ELF-1 (cell line): ENCODE results near the gene USP17L5.
"Not testable (repeated sequence)": the region's sequence is repeated elsewhere in the genome, so short reads cannot be mapped to it uniquely, and the experiment has no call there.

Experiments used
- DNase-seq: peaks from one replicate; pipeline ENCODE4 v3.0.0-alpha.2; 2016; ENCODE audit warnings: low read depth, low spot score

USP17L5 gene

GRCh38 chr4:9339103-9339502, at the start of gene USP17L5:
USP17L5 (plus strand) TSS chr4:9339403; CDS start chr4:9339403, 0 bp downstream.
- not testable (repeated sequence) for DNase-seq

GRCh38 chr4:9324191-9324590, 15.0 kb upstream of the USP17L5 start:
- not testable (repeated sequence) for DNase-seq

- not testable (repeated sequence) for DNase-seq
These were observed 14.3 kb upstream of the USP17L5 start, which contains the start of gene USP17L24 for GRCh38 chr4:9324865-9325264. USP17L24 (plus strand) TSS chr4:9325165; CDS start chr4:9325165, 0 bp downstream.

- DNase-seq: not testable (repeated sequence)
These were observed 9.6 kb upstream of the USP17L5 start, which contains the start of gene USP17L25 for GRCh38 chr4:9329611-9330010. USP17L25 (plus strand) TSS chr4:9329911; CDS start chr4:9329911, 0 bp downstream.

- not testable (repeated sequence) for DNase-seq
These were observed 4.8 kb upstream of the USP17L5 start, which contains the start of gene USP17L26 for GRCh38 chr4:9334358-9334757. USP17L26 (plus strand) TSS chr4:9334658; CDS start chr4:9334658, 0 bp downstream.

- not testable (repeated sequence) for DNase-seq
These were observed 4.6 kb downstream of the USP17L5 start, which contains the start of gene USP17L27 for GRCh38 chr4:9343848-9344247. USP17L27 (plus strand) TSS chr4:9344148; CDS start chr4:9344148, 0 bp downstream.

- not testable (repeated sequence) for DNase-seq
These were observed 9.4 kb downstream of the USP17L5 start, which contains the start of gene USP17L28 for GRCh38 chr4:9348593-9348992. USP17L28 (plus strand) TSS chr4:9348893; CDS start chr4:9348893, 0 bp downstream.

GRCh38 chr4:9350866-9351265, 11.7 kb downstream of the USP17L5 start:
- DNase-seq: not testable (repeated sequence)

- DNase-seq: not testable (repeated sequence)
These were observed 14.1 kb downstream of the USP17L5 start, which contains the start of gene USP17L29 for GRCh38 chr4:9353338-9353737. USP17L29 (plus strand) TSS chr4:9353638; CDS start chr4:9353638, 0 bp downstream.

GRCh38 chr4:9362829-9363228, 23.6 kb downstream of the USP17L5 start, which contains the start of gene USP17L30:
USP17L30 (plus strand) TSS chr4:9363129; CDS start chr4:9363129, 0 bp downstream.
- DNase-seq: not testable (repeated sequence)

- DNase-seq: not testable (repeated sequence)
These were observed 40.7 kb downstream of the USP17L5 start for GRCh38 chr4:9379881-9380280.

GRCh38 chr4:9381012-9381534, 41.9 kb downstream of the USP17L5 start:
- peak; percentile 36 for DNase-seq

- DNase-seq: no peak
These were observed 44.9 kb downstream of the USP17L5 start for GRCh38 chr4:9384126-9384525.

GRCh38 chr4:9389001-9389400, 49.8 kb downstream of the USP17L5 start:
- not testable (repeated sequence) for DNase-seq
